Trophoblast cell (in vitro differentiated cells and primary cell): Measurements from ENCODE around the gene CST5. TPM values are rescaled to one million over a fixed set of nuclear protein-coding genes. Genes with fewer than 3 reads are reported as not detected.
A peak's percentile ranks its signal among the peaks of the same experiment; 100 is the strongest.

Experiments
- DNase-seq, 2 donors: peaks; one replicate each; pipeline ENCODE4 v3.0.0-alpha.2; 2016
- H2AFZ ChIP-seq: 2 replicates; pipeline ENCODE4 v1.6.1; 2013; ENCODE audit warnings: low read length, moderate library complexity, mild to moderate bottlenecking; ENCODE audit not compliant: insufficient read depth, poor library complexity
- H2AK5ac ChIP-seq: 2 replicates; pipeline ENCODE4 v1.6.1; 2013; ENCODE audit warnings: mild to moderate bottlenecking, low read length
- H2BK120ac ChIP-seq: 2 replicates; pipeline ENCODE4 v1.6.1; 2013; ENCODE audit warnings: low read length, mild to moderate bottlenecking, moderate library complexity; ENCODE audit not compliant: insufficient read depth, poor library complexity
- H2BK12ac ChIP-seq: 2 replicates; pipeline ENCODE4 v1.6.1; 2013; ENCODE audit warnings: mild to moderate bottlenecking, low read length, moderate library complexity
- H2BK5ac ChIP-seq: 2 replicates; pipeline ENCODE4 v1.6.1; 2013; ENCODE audit warnings: low read length, low read depth, moderate library complexity, mild to moderate bottlenecking; ENCODE audit not compliant: poor library complexity
- H3K14ac ChIP-seq: 2 replicates; pipeline ENCODE4 v1.6.1; 2013; ENCODE audit warnings: mild to moderate bottlenecking, low read length
- H3K18ac ChIP-seq: 2 replicates; pipeline ENCODE4 v1.6.1; 2013; ENCODE audit warnings: mild to moderate bottlenecking, low read length
- H3K23ac ChIP-seq: 2 replicates; pipeline ENCODE4 v1.6.1; 2013; ENCODE audit warnings: low read length
- H3K27ac ChIP-seq: 2 replicates; pipeline ENCODE4 v1.5.1; 2013; ENCODE audit warnings: low read depth, mild to moderate bottlenecking, inconsistent platforms, low read length, moderate library complexity
- H3K27me3 ChIP-seq: 2 replicates; pipeline ENCODE4 v1.6.1; 2013; ENCODE audit warnings: inconsistent platforms, mild to moderate bottlenecking, low read length, moderate library complexity; ENCODE audit not compliant: insufficient read depth
- H3K36me3 ChIP-seq, 2 experiments: 1 replicate in 1 of 2; 2 replicates in 1 of 2; pipeline ENCODE4 v1.6.1; 2013; ENCODE audit warnings: low read length in 2 of 2, mild to moderate bottlenecking in 2 of 2, moderate library complexity in 1 of 2; ENCODE audit not compliant: insufficient read depth in 2 of 2, control insufficient read depth in 1 of 2
- H3K4ac ChIP-seq: 2 replicates; pipeline ENCODE4 v1.6.1; 2013; ENCODE audit warnings: low read depth, mild to moderate bottlenecking, low read length, moderate library complexity
- H3K4me1 ChIP-seq, 2 experiments: 1 replicate in 1 of 2; 2 replicates in 1 of 2; pipeline ENCODE4 v1.6.1; 2013; ENCODE audit warnings: low read length in 2 of 2, mild to moderate bottlenecking in 2 of 2, moderate library complexity in 1 of 2; ENCODE audit not compliant: insufficient read depth in 2 of 2, control insufficient read depth in 1 of 2
- H3K4me2 ChIP-seq: 2 replicates; pipeline ENCODE4 v1.6.1; 2013; ENCODE audit warnings: inconsistent platforms, mild to moderate bottlenecking, low read length, moderate library complexity
- H3K4me3 ChIP-seq: 2 replicates; pipeline ENCODE4 v1.5.1; 2013; ENCODE audit warnings: mild to moderate bottlenecking, low read depth, low read length, inconsistent platforms
- H3K79me1 ChIP-seq: one replicate; pipeline ENCODE4 v1.6.1; 2013; ENCODE audit warnings: low read length
- H3K79me2 ChIP-seq: 2 replicates; pipeline ENCODE4 v1.6.1; 2013; ENCODE audit warnings: low read length, mild to moderate bottlenecking; ENCODE audit not compliant: control insufficient read depth, insufficient read depth, poor library complexity
- H3K9ac ChIP-seq: 2 replicates; pipeline ENCODE4 v1.6.1; 2013; ENCODE audit warnings: mild to moderate bottlenecking, low read length
- H3K9me3 ChIP-seq: 2 replicates; pipeline ENCODE4 v1.6.1; 2013; ENCODE audit warnings: low read depth, mild to moderate bottlenecking, control low read depth, inconsistent platforms, low read length; ENCODE audit not compliant: insufficient read depth
- H4K12ac ChIP-seq: 2 replicates; pipeline ENCODE4 v1.6.1; 2013; ENCODE audit warnings: low read depth, mild to moderate bottlenecking, low read length, moderate library complexity
- H4K8ac ChIP-seq: 2 replicates; pipeline ENCODE4 v1.6.1; 2013; ENCODE audit warnings: low read depth, mild to moderate bottlenecking, low read length, moderate library complexity
- H4K91ac ChIP-seq: one replicate; pipeline ENCODE4 v1.6.1; 2013; ENCODE audit warnings: low read depth, mild to moderate bottlenecking, low read length, moderate library complexity
- WGBS: extraction: QIAGEN DNeasy Blood & Tissue Kit; methylation state at CpG from one replicate; pipeline ENCODE4 v1.1.7; 2013; ENCODE audit warnings: missing lambda C conversion rate; ENCODE audit not compliant: insufficient read length, insufficient coverage; ENCODE audit errors: extremely low coverage; 5-methylcytosine and 5-hydroxymethylcytosine counted together
- polyA plus RNA-seq: library from polyadenylated mRNA; stranded (reverse); fragments of 200-250 nt; gene quantifications from 2 replicates; pipeline ENCODE4 v1.2.3, GENCODE V29; 2013

Gene CST5, protein sequence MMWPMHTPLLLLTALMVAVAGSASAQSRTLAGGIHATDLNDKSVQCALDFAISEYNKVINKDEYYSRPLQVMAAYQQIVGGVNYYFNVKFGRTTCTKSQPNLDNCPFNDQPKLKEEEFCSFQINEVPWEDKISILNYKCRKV
- not detected in 2 replicates for polyA plus RNA-seq

- no peak within 1 kb of the TSS for H2AK5ac ChIP-seq
- H3K27ac ChIP-seq = no peak within 1 kb of the TSS
- no CpG with 5 or more reads among the region's 7 CpGs for WGBS
- no peaks in the 10 kb centered on the region for H3K79me2 ChIP-seq
- no peak within 1 kb of the TSS for H3K4ac ChIP-seq
- no peaks in the 10 kb centered on the region for H3K27me3 ChIP-seq
- H3K79me1 ChIP-seq = no peaks in the 10 kb centered on the region
- H4K12ac ChIP-seq = no peak within 1 kb of the TSS
- no peak within 1 kb of the TSS for H2BK120ac ChIP-seq
- H3K9ac ChIP-seq = peak within 1 kb of the TSS; percentile 19
- no peak for DNase-seq
- no peak within 1 kb of the TSS for H3K18ac ChIP-seq
- no peak within 1 kb of the TSS for H3K4me3 ChIP-seq
- H3K4me1 ChIP-seq = peaks cover under 1 to 9% of the 10 kb centered on the region in 2 experiments
- no peak within 1 kb of the TSS for H4K91ac ChIP-seq
- no peak within 1 kb of the TSS for H3K23ac ChIP-seq
- H2BK5ac ChIP-seq = no peak within 1 kb of the TSS
- no peak within 1 kb of the TSS for H2AFZ ChIP-seq
- no peak within 1 kb of the TSS for H4K8ac ChIP-seq
- H3K9me3 ChIP-seq = peaks cover 3% of the 10 kb centered on the region
- no peaks in the 10 kb centered on the region for H3K36me3 ChIP-seq
- no peak within 1 kb of the TSS for H3K4me2 ChIP-seq
- H3K14ac ChIP-seq = no peak within 1 kb of the TSS
- no peak within 1 kb of the TSS for H2BK12ac ChIP-seq
Measured at GRCh38 chr20:23879328-23879798, at the start of gene CST5. Gene CST5, minus strand, starts transcription at chr20:23879748. Its CDS starts 72 bp downstream, at chr20:23879676.

GRCh38 chr20:23928788-23929187, 49.2 kb upstream of the CST5 start:
- Histone ChIP-seq H2BK5ac (no peak overlapping the region), H3K9me3 (no peaks in the 10 kb centered on the region), H3K14ac (no peak overlapping the region), H3K4ac (no peak overlapping the region), H3K4me1 (no peaks in the 10 kb centered on the region), H3K36me3 (no peaks in the 10 kb centered on the region), H3K27ac (no peak overlapping the region), H3K4me2 (no peak overlapping the region), H3K23ac (no peak overlapping the region), H3K79me1 (no peaks in the 10 kb centered on the region), H4K8ac (no peak overlapping the region), H3K4me3 (no peak overlapping the region), H2BK120ac (no peak overlapping the region), H4K91ac (no peak overlapping the region), H3K18ac (no peak overlapping the region), H2BK12ac (no peak overlapping the region), H3K9ac (no peak overlapping the region), H2AK5ac (no peak overlapping the region), H3K79me2 (no peaks in the 10 kb centered on the region), H4K12ac (no peak overlapping the region), H3K27me3 (no peaks in the 10 kb centered on the region), H2AFZ (no peak overlapping the region)
- WGBS = no CpG with 5 or more reads among the region's 10 CpGs
- no peak for DNase-seq

GRCh38 chr20:23928353-23928752, 48.8 kb upstream of the CST5 start:
- Histone ChIP-seq H3K27me3 (no peaks in the 10 kb centered on the region), H4K12ac (no peak overlapping the region)
- no CpG with 5 or more reads among the region's 9 CpGs for WGBS

DNA sequence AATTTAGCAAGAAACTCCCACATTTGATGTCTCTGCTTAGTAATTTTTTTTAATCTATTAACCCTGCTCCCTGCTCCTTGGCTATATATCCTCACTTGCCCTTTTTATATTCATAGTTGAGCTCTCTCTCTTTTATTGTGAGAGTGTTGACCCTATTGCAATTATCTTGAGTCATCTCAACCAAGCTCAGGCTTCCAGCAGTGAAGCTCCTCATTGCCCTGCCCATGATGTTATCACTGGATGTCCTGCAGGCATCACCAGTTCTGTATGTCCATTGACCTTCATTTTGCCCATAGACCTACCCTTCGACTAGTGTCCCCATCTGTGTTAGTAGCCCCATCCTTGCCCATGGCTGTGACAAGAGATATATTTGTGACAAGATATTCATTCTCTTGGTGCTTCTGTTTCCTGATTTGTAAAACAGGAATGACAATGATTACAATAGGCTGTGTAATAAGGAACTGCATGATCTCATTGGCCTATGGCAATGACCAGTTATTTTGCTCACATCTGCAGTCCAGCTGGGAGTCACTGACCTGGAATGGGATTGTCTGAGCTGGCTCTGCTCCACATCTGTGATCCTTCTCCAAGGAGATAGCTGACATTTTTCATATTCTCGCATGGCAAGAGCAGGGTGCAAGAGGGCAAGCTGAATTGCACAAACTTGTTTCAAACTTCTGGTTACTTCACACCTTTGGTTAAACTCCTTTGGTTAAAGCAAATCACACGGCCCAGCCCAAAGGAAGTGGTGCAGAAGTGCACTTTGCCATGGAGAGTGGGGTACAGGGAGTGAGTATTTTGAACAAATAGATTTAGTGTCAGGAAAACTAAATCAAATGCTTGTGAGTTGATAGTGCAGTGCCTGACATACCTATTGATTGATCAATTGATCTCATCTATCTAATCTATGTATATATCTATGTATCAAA, 47.7 kb upstream of the CST5 start:
- DNase-seq = peak; percentile 70 to 79

More at GRCh38 chr20:23928353-23928752, 48.8 kb upstream of the CST5 start:
- Histone ChIP-seq H4K91ac (no peak overlapping the region), H2BK120ac (no peak overlapping the region), H3K4ac (no peak overlapping the region), H2BK5ac (no peak overlapping the region), H2BK12ac (no peak overlapping the region), H3K27ac (no peak overlapping the region), H3K23ac (no peak overlapping the region), H3K4me1 (no peaks in the 10 kb centered on the region), H3K36me3 (no peaks in the 10 kb centered on the region), H3K4me3 (no peak overlapping the region), H3K4me2 (no peak overlapping the region), H3K79me2 (no peaks in the 10 kb centered on the region), H3K14ac (no peak overlapping the region), H3K9ac (no peak overlapping the region), H2AK5ac (no peak overlapping the region), H2AFZ (no peak overlapping the region), H3K9me3 (no peaks in the 10 kb centered on the region), H3K79me1 (no peaks in the 10 kb centered on the region), H3K18ac (no peak overlapping the region), H4K8ac (no peak overlapping the region)
- DNase-seq = no peak

More for the DNA sequence above, 47.7 kb upstream of the CST5 start:
- H2BK5ac ChIP-seq = no peak overlapping the region
- H3K9ac ChIP-seq = no peak overlapping the region
- no peak overlapping the region for H3K4me2 ChIP-seq
- H3K9me3 ChIP-seq = no peaks in the 10 kb centered on the region
- H3K4ac ChIP-seq = no peak overlapping the region
- H3K79me2 ChIP-seq = no peaks in the 10 kb centered on the region
- H3K36me3 ChIP-seq = no peaks in the 10 kb centered on the region
- H4K12ac ChIP-seq = no peak overlapping the region
- no peak overlapping the region for H3K23ac ChIP-seq
- H3K27me3 ChIP-seq = no peaks in the 10 kb centered on the region
- H3K27ac ChIP-seq = no peak overlapping the region
- H2BK120ac ChIP-seq = no peak overlapping the region
- H3K14ac ChIP-seq = no peak overlapping the region
- no peaks in the 10 kb centered on the region for H3K79me1 ChIP-seq
- H2AK5ac ChIP-seq = no peak overlapping the region
- no peak overlapping the region for H2BK12ac ChIP-seq
- no peak overlapping the region for H4K8ac ChIP-seq
- no peaks in the 10 kb centered on the region for H3K4me1 ChIP-seq
- H3K4me3 ChIP-seq = no peak overlapping the region
- H4K91ac ChIP-seq = no peak overlapping the region
- H2AFZ ChIP-seq = no peak overlapping the region
- no peak overlapping the region for H3K18ac ChIP-seq
- WGBS = no CpG with 5 or more reads among the region's 3 CpGs
